K562 (cell line): ENCODE measurements around the gene RAPGEFL1. TPM values are rescaled to one million over a fixed set of nuclear protein-coding genes. Genes with fewer than 3 reads are reported as not detected.
A peak's percentile ranks its signal among the peaks of the same experiment; 100 is the strongest.

Source experiments
- CCNT2 ChIP-seq: IDR thresholded peaks from 2 replicates; pipeline ENCODE4 v1.6.1; 2011; ENCODE audit warnings: borderline replicate concordance, low read depth, mild to moderate bottlenecking, moderate library complexity, mixed read lengths, low read length; ENCODE audit not compliant: insufficient read length; ENCODE audit errors: extremely low read depth
- GABPB1 ChIP-seq: sonication (generic); formaldehyde crosslinking; IDR thresholded peaks from 2 replicates; pipeline ENCODE4 v1.8.0; 2022; ENCODE audit warnings: mild to moderate bottlenecking, missing genetic modification reagents
- HNRNPK ChIP-seq: fragments of 200-400 bp; formaldehyde crosslinking; IDR thresholded peaks from one replicate; pipeline ENCODE4 v1.6.1; 2018; ENCODE audit warnings: mild to moderate bottlenecking, low read depth, low read length; ENCODE audit not compliant: poor library complexity, severe bottlenecking
- KLF10 ChIP-seq: fragments of 250-450 bp; sonication (Bioruptor Pico); IDR thresholded peaks from 2 replicates; pipeline ENCODE4 v1.6.1; 2021; ENCODE audit warnings: matching md5 sums
- MXD1 ChIP-seq: fragments of 250-450 bp; sonication (Bioruptor Pico); IDR thresholded peaks from 2 replicates; pipeline ENCODE4 v1.8.0; 2021; ENCODE audit warnings: borderline replicate concordance, mild to moderate bottlenecking, moderate library complexity; ENCODE audit not compliant: poor library complexity, severe bottlenecking
- MXI1 ChIP-seq: IDR thresholded peaks from 2 replicates; pipeline ENCODE4 v1.6.1; 2011; ENCODE audit warnings: low read depth, mild to moderate bottlenecking, improper control_type of control experiment, low read length
- NRF1 ChIP-seq, 2 experiments: fragments of 450-650 bp; IDR thresholded peaks in 1 of 2; conservative IDR thresholded peaks in 1 of 2; 2 replicates each; pipeline ENCODE4 v1.6.1; 2014; ENCODE audit warnings: mild to moderate bottlenecking in 2 of 2
- ZNF146 ChIP-seq: IDR thresholded peaks from one replicate; pipeline ENCODE4 v1.6.1; 2018; ENCODE audit warnings: missing compliant biosample characterization; ENCODE audit not compliant: unreplicated experiment
- ZNF780A ChIP-seq: fragments of 250-450 bp; sonication (Bioruptor Pico); IDR thresholded peaks from 2 replicates; pipeline ENCODE4 v1.5.0; 2021; ENCODE audit warnings: mild to moderate bottlenecking
- polyA plus RNA-seq, 8 experiments: library from polyadenylated mRNA; depleted of rRNA in 4 of 8; stranded (reverse) in 5 of 8; unstranded in 3 of 8; fragments of >200 nt; fragmentation: Nextera tagmentation in 2 of 8; fragmentation: Illumina TruSeq in 1 of 8; extraction: Ambion mirVana in 2 of 8; extraction: Trizol in 1 of 8; gene quantifications; 2 replicates each; pipeline versions ENCODE4 v1.2.1 to v1.2.3, GENCODE V29; 2011 to 2014; ENCODE audit warnings: inconsistent platforms in 1 of 8, missing spikeins in 1 of 8
- total RNA-seq, 7 experiments: library from RNA; depleted of rRNA in 6 of 7; stranded (reverse); fragments of >200 nt in 6 of 7; fragmentation: Illumina TruSeq in 2 of 7; extraction: Trizol in 2 of 7; gene quantifications; 2 replicates each; pipeline versions ENCODE4 v1.2.1 to v1.2.3, GENCODE V29; 2011 to 2021; ENCODE audit warnings: low replicate concordance in 1 of 7
- TF ChIP-seq, protein P1 (sequence below), 2 experiments: fragments of 450-650 bp in 1 of 2; sonication (generic) in 1 of 2; formaldehyde crosslinking in 1 of 2; IDR thresholded peaks in 1 of 2; conservative IDR thresholded peaks in 1 of 2; 2 replicates each; pipeline versions ENCODE4 v1.6.1 to v1.8.1; 2016 to 2023; ENCODE audit warnings: mild to moderate bottlenecking in 2 of 2, moderate library complexity in 2 of 2, inconsistent platforms in 1 of 2, missing genetic modification reagents in 1 of 2
- TF ChIP-seq, protein P2 (sequence below), 2 experiments: fragments of 450-650 bp; IDR thresholded peaks; 2 replicates each; pipeline ENCODE4 v1.6.1; 2018; ENCODE audit warnings: mild to moderate bottlenecking in 2 of 2, low read depth in 1 of 2; ENCODE audit not compliant: partially characterized antibody in 2 of 2
- TF ChIP-seq, protein P3 (sequence below): fragments of 450-650 bp; IDR thresholded peaks from 2 replicates; pipeline ENCODE4 v1.7.1; 2018; ENCODE audit warnings: mild to moderate bottlenecking, low read depth; ENCODE audit not compliant: partially characterized antibody
- TF ChIP-seq, protein P4 (sequence below): fragments of 450-650 bp; IDR thresholded peaks from 2 replicates; pipeline ENCODE4 v1.6.1; 2016

Gene RAPGEFL1
- total and polyA plus RNA-seq, 9 of the 15 experiments (the other 6 are each of a cell fraction or from before 2014, with no cell fraction given) = 0.18 to 4.1 (median 2.1) TPM

DNA sequence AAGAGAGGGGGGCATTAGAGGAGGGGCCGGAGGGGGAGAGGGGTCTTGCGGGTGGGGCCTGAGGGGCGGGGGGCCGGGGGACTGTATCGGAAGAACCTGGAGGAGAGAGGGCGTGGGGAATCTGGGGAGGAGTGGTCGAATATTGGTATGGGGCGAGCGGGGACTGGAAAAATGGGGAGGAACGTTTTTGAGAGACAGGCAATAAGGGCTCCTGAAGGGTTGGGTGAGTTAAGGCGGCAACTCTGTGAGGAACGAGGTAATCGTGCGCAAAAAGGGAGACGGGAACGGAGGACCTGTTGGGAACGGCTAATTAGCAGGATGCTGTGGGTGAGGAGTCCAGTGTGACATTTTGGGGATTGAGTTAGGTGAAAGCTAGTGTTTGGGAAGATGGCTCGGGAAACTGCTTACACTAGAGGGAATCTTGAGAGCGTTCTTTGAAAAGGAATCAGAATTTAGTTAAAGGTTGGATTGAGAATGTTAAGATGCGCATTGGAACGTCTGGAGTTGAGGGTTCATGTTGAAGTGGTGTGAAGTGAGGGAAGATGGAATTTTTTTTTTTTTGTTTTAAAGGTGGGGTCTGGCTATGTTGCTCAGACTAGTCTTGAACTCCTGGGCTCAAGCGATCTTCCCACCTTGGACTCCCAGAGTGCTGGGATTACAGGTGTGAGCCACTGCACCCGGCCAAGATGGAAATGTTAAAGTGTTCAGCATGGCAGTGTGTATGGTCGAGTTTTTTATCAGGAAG, 42.5 kb downstream of the RAPGEFL1 start (continued):
- TF ChIP-seq, protein P1, sequence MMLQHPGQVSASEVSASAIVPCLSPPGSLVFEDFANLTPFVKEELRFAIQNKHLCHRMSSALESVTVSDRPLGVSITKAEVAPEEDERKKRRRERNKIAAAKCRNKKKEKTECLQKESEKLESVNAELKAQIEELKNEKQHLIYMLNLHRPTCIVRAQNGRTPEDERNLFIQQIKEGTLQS (IDR thresholded peaks at IDR 0.05) = no peak
- TF ChIP-seq, protein P1 (CRISPR knock-in tag; conservative IDR thresholded peaks at IDR 0.05) = no peak
- TF ChIP-seq, protein P2, sequence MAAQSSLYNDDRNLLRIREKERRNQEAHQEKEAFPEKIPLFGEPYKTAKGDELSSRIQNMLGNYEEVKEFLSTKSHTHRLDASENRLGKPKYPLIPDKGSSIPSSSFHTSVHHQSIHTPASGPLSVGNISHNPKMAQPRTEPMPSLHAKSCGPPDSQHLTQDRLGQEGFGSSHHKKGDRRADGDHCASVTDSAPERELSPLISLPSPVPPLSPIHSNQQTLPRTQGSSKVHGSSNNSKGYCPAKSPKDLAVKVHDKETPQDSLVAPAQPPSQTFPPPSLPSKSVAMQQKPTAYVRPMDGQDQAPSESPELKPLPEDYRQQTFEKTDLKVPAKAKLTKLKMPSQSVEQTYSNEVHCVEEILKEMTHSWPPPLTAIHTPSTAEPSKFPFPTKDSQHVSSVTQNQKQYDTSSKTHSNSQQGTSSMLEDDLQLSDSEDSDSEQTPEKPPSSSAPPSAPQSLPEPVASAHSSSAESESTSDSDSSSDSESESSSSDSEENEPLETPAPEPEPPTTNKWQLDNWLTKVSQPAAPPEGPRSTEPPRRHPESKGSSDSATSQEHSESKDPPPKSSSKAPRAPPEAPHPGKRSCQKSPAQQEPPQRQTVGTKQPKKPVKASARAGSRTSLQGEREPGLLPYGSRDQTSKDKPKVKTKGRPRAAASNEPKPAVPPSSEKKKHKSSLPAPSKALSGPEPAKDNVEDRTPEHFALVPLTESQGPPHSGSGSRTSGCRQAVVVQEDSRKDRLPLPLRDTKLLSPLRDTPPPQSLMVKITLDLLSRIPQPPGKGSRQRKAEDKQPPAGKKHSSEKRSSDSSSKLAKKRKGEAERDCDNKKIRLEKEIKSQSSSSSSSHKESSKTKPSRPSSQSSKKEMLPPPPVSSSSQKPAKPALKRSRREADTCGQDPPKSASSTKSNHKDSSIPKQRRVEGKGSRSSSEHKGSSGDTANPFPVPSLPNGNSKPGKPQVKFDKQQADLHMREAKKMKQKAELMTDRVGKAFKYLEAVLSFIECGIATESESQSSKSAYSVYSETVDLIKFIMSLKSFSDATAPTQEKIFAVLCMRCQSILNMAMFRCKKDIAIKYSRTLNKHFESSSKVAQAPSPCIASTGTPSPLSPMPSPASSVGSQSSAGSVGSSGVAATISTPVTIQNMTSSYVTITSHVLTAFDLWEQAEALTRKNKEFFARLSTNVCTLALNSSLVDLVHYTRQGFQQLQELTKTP (IDR thresholded peaks at IDR 0.05; ENCODE audit: low read depth in 1 of 2, partially characterized antibody in 2 of 2) = peak in 1 of 2 experiments; percentile 59
- TF ChIP-seq NRF1 (conservative IDR thresholded peaks at IDR 0.05 in 1 of 2, IDR thresholded peaks at IDR 0.05 in 1 of 2) (0 out of 4 replicates have a peak, but pooled peaks of 1 of the 2 experiments have one; percentile 9), CCNT2 (no peak), ZNF146 (CRISPR knock-in tag) (no peak), GABPB1 (no peak), MXI1 (no peak), KLF10 (no peak), ZNF780A (no peak), MXD1 (CRISPR knock-in tag) (no peak), HNRNPK (no peak)
- TF ChIP-seq, protein P3, sequence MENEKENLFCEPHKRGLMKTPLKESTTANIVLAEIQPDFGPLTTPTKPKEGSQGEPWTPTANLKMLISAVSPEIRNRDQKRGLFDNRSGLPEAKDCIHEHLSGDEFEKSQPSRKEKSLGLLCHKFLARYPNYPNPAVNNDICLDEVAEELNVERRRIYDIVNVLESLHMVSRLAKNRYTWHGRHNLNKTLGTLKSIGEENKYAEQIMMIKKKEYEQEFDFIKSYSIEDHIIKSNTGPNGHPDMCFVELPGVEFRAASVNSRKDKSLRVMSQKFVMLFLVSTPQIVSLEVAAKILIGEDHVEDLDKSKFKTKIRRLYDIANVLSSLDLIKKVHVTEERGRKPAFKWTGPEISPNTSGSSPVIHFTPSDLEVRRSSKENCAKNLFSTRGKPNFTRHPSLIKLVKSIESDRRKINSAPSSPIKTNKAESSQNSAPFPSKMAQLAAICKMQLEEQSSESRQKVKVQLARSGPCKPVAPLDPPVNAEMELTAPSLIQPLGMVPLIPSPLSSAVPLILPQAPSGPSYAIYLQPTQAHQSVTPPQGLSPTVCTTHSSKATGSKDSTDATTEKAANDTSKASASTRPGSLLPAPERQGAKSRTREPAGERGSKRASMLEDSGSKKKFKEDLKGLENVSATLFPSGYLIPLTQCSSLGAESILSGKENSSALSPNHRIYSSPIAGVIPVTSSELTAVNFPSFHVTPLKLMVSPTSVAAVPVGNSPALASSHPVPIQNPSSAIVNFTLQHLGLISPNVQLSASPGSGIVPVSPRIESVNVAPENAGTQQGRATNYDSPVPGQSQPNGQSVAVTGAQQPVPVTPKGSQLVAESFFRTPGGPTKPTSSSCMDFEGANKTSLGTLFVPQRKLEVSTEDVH = peak; percentile 16
- TF ChIP-seq, protein P4, sequence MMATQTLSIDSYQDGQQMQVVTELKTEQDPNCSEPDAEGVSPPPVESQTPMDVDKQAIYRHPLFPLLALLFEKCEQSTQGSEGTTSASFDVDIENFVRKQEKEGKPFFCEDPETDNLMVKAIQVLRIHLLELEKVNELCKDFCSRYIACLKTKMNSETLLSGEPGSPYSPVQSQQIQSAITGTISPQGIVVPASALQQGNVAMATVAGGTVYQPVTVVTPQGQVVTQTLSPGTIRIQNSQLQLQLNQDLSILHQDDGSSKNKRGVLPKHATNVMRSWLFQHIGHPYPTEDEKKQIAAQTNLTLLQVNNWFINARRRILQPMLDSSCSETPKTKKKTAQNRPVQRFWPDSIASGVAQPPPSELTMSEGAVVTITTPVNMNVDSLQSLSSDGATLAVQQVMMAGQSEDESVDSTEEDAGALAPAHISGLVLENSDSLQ = peak; percentile 93
